Thoracic aorta (tissue), 2 donors: ENCODE data around the gene TSR3. TPM values are rescaled to one million over a fixed set of nuclear protein-coding genes. Genes with fewer than 3 reads are reported as not detected.

ENCODE experiments used
- ATAC-seq: fragments of 150-250 bp; one replicate; pipeline ENCODE4 v1.8.0; 2017; ENCODE audit warnings: low read depth; ENCODE audit not compliant: insufficient number of reproducible peaks, low FRiP score
- DNase-seq: peaks from one replicate; pipeline ENCODE4 v3.0.0-alpha.2; 2020; ENCODE audit warnings: low spot score
- H3K27ac ChIP-seq, 2 donors: fragments of 200-600 bp; sonication (generic); 1 replicate in 1 of 2; 2 replicates in 1 of 2; pipeline ENCODE4 v1.5.1; 2016; ENCODE audit warnings: mild to moderate bottlenecking in 2 of 2, moderate library complexity in 2 of 2
- H3K27me3 ChIP-seq: fragments of 200-600 bp; sonication (generic); replicated peaks from 2 replicates; pipeline ENCODE4 v1.6.0; 2016; ENCODE audit warnings: mild to moderate bottlenecking; ENCODE audit not compliant: insufficient read depth
- H3K36me3 ChIP-seq: fragments of 200-600 bp; sonication (generic); one replicate; pipeline ENCODE4 v1.5.1; 2016
- H3K4me1 ChIP-seq, 2 donors: fragments of 200-600 bp; sonication (generic); 1 replicate in 1 of 2; 2 replicates in 1 of 2; pipeline versions ENCODE4 v1.5.1 to v1.6.0; 2016; ENCODE audit warnings: low read depth in 2 of 2, mild to moderate bottlenecking in 1 of 2; ENCODE audit not compliant: control insufficient read depth in 1 of 2
- H3K4me3 ChIP-seq: fragments of 200-600 bp; sonication (generic); 2 replicates; pipeline ENCODE4 v1.5.1; 2016; ENCODE audit warnings: mild to moderate bottlenecking
- H3K9me3 ChIP-seq: fragments of 200-600 bp; sonication (generic); 2 replicates; pipeline ENCODE4 v1.5.1; 2016
- CTCF ChIP-seq: fragments of 200-600 bp; sonication (generic); IDR thresholded peaks from one replicate; pipeline ENCODE4 v1.5.1; 2019; ENCODE audit warnings: antibody characterized with exemption
- total RNA-seq, 2 donors: library from RNA; depleted of rRNA; stranded (reverse); fragments of >200 nt; gene quantifications; one replicate each; pipeline versions ENCODE4 v1.1.0 to v1.2.3, GENCODE V29; 2016

TSR3 gene
- total RNA-seq, 2 donors from 2014 or later, result 61.7 to 124 TPM

DNA sequence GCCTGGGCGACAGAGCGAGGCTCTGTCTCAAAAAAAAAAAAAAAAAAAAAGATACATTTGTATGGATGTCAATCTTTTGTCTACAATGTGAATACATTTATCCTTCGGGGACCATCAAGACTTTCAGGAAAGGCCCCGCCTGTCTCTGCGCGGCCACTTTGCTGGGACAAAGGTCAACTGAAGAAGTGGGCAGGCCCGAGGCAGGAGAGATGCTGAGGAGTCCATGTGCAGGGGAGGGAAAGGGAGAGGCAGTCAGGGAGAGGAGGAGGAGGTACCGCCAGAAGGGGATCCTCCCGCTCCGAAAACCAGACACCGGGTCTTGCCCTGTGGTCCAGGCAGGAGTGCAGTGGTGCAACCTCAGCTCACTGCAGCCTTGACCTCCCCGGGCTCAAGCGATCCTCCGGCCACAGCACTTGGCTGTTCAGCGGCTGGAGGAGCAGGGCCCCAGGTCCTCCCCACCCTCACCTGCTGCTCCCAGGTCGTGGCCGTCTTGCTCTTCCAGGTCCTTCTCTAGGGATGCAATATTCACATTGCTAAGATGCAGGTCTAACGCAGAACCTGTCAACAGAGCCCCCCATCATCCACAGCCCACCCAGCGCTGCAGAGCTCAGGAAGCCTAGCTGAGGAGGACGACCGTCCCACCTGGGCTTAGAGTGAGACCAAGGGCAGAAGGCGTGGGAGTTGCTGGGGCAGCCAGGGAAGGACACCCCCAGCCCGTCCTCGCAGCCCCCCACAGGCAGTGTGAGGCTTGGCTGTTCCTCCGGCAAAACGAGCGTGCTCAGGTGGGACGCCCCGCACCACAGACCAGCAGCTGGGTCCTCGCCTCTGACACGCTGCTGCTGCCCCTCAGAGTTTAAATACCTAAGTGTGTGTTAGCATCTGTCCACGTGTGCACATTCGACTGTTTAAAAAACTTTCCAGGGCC lies 19.6 kb upstream of the TSR3 start:
- ATAC-seq (no peak), DNase-seq (no peak)
- H3K27ac ChIP-seq, result no peak overlapping the region
- no peaks in the 10 kb centered on the region for H3K9me3 ChIP-seq
- peaks cover 19% of the 10 kb centered on the region for H3K36me3 ChIP-seq
- no peak overlapping the region for H3K4me3 ChIP-seq
- no peak for TF ChIP-seq CTCF
- H3K4me1 ChIP-seq, result no peaks in the 10 kb centered on the region
- no peaks in the 10 kb centered on the region for H3K27me3 ChIP-seq

GRCh38 chr16:1367486-1368174 lies 16.0 kb upstream of the TSR3 start:
- no peak overlapping the region for H3K27ac ChIP-seq
- no peak for ATAC-seq

DNA sequence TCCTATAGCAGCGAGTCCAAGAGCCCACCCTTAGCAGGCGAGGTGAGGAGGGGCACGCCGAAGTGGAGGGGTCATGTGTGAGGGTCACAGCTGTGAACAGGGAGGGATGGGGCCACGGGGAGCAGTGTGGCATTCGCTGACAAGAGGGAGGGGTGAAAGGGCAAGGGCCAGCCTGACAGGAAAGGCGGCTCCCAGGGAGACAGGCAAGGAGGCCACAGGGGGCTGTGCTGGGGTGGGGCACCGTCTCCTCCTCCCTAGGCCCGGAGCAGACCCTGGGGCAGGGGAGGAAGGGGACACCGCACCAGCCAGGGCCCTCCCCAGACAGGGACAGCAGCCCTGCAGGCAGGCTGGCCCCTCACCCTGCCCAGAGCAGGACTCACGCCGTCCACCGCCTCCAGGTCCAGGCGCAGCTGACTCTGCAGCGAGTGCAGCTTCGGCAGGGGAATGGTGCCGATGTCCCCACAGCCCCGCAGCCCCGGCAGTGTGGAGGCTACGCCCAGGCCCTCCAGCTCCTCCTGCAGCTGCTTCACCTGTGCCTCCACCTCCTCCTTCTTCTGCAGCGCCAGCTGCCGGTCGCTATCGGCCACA lies 15.1 kb upstream of the TSR3 start:
- H3K36me3 ChIP-seq, result peaks cover 36% of the 10 kb centered on the region
- no peak overlapping the region for H3K4me3 ChIP-seq
- no peaks in the 10 kb centered on the region for H3K9me3 ChIP-seq
- H3K27me3 ChIP-seq, result no peaks in the 10 kb centered on the region
- no peak for ATAC-seq
- no peaks in the 10 kb centered on the region for H3K4me1 ChIP-seq
- DNase-seq, result no peak
- H3K27ac ChIP-seq, result no peak overlapping the region
- no peak for TF ChIP-seq CTCF

More at GRCh38 chr16:1367486-1368174, 16.0 kb upstream of the TSR3 start:
- Histone ChIP-seq H3K27me3 (no peaks in the 10 kb centered on the region), H3K4me3 (no peak overlapping the region), H3K36me3 (peaks cover 28% of the 10 kb centered on the region), H3K4me1 (no peaks in the 10 kb centered on the region), H3K9me3 (no peaks in the 10 kb centered on the region)
- TF ChIP-seq CTCF, result no peak
- DNase-seq, result no peak

DNA sequence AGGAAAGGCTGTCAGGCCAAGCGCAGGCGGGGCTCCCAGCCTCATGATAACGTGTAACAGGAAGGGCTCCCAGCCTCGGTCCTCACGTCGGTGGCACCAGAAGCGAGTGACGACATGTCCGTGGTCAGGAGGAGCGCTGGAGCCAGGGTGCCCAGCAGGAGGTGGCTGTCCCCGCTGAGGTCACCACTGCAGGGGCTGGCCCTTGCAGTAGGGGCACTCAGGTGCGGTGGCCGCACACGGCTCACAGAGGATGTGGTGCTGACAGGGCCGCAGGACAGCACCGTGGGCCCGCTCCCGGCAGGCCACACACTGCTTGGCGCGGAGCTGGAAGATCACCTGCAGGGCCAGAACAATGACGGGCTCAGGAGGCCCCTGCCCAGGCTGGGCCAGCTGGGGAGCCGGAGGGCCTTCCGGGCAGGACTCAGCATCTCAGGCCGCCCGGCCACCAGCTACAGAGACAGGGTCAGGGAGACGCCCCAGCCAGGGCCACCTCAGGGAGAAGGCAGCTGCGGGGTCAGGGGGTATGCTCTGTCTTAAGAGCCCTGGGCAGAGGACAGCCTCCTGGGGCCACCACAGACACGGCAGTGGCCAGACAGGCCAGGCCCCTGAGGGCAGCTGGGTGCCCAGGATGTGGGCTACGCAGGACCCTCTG lies 14.5 kb upstream of the TSR3 start:
- Histone ChIP-seq H3K9me3 (no peaks in the 10 kb centered on the region), H3K27ac (no peak overlapping the region), H3K27me3 (no peaks in the 10 kb centered on the region), H3K4me3 (no peak overlapping the region), H3K4me1 (no peaks in the 10 kb centered on the region), H3K36me3 (peaks cover 40% of the 10 kb centered on the region)
- TF ChIP-seq CTCF, result no peak
- DNase-seq (no peak), ATAC-seq (no peak)
